ENCODE results near the gene SLC30A3.
"Not testable (repeated sequence)": the region's sequence is repeated elsewhere in the genome, so short reads cannot be mapped to it uniquely, and the experiment has no call there.

SLC30A3 gene, protein sequence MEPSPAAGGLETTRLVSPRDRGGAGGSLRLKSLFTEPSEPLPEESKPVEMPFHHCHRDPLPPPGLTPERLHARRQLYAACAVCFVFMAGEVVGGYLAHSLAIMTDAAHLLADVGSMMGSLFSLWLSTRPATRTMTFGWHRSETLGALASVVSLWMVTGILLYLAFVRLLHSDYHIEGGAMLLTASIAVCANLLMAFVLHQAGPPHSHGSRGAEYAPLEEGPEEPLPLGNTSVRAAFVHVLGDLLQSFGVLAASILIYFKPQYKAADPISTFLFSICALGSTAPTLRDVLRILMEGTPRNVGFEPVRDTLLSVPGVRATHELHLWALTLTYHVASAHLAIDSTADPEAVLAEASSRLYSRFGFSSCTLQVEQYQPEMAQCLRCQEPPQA

DNA sequence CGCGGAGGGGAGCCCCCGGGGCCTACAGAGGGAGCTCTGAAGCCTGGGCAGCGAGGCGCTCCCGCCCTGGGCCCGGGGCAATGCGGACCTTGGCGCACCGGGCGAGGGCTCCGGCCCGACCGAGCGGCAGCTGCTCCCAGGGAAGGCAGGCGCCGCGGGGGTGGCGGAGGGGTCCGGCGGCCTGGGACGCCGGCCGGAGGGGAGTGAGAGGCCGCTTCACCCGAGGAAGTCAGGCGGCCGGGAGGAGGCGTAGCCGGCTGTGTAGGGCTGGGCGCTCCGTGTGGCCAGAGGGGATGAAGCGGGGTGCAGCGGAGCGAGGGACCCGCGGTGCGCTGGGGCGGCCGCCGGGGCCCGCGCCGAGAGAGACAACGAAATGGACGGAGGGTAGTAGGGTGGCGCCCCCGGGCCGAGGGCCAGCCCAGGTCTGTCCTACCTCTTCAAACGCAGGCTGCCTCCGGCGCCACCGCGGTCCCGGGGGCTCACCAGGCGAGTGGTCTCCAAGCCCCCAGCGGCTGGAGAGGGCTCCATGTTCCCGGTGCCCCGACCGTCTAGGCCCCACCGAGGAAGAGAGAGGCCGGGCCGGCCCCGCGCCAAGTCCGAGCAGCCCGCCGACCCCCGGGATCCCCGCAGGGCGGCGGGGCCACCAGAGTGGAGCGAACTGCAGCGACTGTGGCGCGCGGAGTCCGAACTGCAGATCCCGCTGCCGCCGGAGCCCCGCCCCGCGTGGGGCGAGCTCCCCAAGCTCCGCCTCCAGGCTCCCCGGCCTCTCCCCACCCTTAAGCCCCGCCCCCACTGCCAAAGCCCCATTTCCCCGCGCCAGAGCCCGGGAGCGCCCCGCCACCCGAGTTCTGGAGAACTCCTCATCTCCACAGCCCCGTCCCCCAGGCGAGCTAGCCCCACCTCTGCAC lies at the start of gene SLC30A3:
Gene SLC30A3 (minus strand): TSS at position 669 of the 908 bp plus-strand sequence. CDS start 141 bp downstream, at position 528.
- DNase-seq (ENCODE audit: low read depth), result peak; percentile 59

DNA sequence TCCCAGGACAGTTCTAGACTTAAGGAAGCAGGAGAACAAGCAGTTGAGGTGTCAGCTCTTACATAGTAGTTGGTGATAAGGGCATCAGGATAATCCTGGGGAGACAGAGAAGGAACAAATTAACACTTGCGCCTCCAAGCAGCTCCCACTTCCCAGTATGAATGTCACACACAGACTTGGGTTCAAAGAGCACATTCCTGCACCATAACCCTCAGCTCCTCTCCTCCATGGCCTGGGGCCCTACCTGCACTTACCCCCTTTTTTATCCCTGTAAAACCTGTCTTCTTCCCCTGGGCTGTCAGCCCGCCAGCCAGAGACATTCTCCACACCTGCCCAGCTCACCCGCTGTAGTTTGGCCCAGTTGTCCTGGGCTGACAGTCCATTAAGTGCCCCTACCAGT lies 49.3 kb upstream of the SLC30A3 start:
- DNase-seq (ENCODE audit: low read depth), result no peak

DNA sequence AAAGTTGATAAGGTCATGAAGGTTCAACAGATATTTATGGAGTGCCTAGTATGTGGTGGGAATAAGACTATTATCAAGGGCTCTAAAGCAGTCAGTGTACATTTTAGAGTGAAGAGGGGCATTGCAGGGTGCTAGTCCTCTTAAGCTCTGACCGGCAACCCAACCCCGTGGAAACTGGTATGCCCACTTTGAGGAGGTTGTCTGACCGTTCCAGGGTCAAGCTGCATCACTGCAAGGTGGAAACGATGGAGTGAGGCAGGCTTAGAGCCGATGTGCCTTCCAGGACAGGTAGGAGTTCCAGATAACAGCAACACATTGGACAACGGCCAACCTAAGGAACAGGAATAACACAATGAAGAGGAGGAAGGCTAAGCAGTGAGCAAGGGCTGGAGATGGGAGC lies 46.8 kb upstream of the SLC30A3 start:
- DNase-seq (ENCODE audit: low read depth), result no peak

- no peak for DNase-seq (ENCODE audit: low read depth)
Observed at GRCh38 chr2:27308359-27308881, 45.6 kb upstream of the SLC30A3 start, which contains the start of gene UCN. TSS of gene UCN (minus strand) at chr2:27308445. CDS start at chr2:27307895, 550 bp downstream.

DNA sequence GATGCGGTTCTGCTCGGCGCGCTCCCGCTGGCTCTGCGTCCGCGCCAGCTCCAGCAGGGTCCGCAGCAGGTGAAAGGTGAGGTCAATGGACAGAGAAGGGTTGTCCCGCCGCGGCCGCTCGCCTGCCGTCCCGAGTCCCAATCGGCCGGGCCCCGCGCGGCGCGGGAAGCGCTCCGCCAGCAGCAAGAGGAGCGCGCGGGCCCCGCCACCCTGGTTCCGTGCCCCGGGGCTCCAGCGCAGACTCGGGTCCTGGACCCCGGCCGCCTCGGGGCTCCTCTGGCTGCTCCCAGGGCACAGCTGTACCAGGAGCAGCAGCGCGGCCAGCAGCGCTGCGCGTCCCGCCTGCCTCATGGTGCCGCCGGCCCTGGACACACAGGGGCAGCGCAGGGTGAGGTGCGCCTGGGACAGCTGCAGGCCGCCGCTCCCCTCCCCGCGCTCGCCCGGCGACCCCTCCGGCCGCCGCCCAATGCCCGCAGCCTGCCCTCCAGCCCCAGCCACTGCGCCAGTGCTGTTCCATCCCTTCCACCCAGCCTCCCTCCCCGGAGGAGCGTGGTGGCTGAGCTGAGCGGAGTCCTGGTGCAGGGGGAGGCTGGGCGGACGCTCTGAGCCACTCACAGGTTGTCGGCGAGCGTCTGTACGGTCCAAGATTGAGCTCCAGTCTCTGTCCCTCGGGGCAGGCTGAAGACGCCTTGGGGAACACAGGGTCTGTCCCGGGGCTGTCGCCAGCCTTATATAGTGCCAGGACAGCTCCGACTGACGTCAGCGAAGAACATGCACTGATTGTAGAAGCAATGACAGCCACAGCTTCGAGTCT lies 44.9 kb upstream of the SLC30A3 start:
- DNase-seq (ENCODE audit: low read depth), result no peak

DNA sequence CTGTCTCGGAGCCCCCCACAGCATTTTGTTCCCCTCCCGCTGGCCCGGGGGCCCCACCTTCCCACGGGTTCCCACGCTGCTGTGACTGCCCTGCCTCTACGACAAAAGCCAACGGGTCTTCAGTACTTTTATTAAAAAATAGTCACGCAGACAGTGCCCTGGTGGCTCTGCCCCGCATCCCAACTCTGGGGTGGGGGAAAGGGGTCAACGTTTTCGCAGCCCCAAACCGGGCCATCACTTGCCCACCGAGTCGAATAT lies 44.4 kb upstream of the SLC30A3 start:
- no peak for DNase-seq (ENCODE audit: low read depth)

GRCh38 chr2:27306573-27307286 lies 43.9 kb upstream of the SLC30A3 start:
- peak; percentile 14 for DNase-seq (ENCODE audit: low read depth)

DNA sequence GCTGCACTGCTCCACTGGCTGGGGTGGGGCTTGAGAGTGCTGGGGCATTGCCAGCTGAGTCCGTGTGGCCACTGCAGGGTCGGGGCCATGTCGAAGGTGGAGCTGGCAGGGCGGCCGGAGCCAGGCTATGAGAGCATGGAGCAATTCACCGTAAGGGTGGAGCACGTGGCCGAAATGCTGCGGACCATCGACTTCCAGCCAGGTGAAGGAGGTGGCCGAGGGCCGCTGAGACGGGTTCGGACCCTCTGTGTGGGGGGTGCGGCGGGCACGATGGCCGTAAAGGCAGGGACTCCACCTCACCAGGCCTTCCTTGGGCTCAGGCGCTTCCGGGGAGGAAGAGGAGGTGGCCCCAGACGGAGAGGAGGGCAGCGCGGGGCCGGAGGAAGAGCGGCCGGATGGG lies 43.3 kb upstream of the SLC30A3 start:
- no peak for DNase-seq (ENCODE audit: low read depth)

DNA sequence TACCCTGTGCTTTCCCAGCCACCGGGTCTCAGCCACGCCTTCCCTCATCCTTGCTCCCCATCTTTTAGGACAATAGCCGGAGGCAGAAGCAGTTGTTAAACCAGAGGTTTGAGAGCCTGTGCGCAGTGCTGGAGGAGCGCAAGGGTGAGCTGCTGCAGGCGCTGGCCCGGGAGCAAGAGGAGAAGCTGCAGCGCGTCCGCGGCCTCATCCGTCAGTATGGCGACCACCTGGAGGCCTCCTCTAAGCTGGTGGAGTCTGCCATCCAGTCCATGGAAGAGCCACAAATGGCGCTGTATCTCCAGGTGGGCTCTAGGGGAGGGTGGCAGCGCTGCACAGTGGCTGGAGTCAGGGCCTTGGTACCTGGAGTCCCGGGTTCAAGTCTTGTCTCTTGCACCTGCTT lies 42.7 kb upstream of the SLC30A3 start:
- no peak for DNase-seq (ENCODE audit: low read depth)

- DNase-seq (ENCODE audit: low read depth), result no peak
Observed at GRCh38 chr2:27304488-27305240, 41.8 kb upstream of the SLC30A3 start.

DNA sequence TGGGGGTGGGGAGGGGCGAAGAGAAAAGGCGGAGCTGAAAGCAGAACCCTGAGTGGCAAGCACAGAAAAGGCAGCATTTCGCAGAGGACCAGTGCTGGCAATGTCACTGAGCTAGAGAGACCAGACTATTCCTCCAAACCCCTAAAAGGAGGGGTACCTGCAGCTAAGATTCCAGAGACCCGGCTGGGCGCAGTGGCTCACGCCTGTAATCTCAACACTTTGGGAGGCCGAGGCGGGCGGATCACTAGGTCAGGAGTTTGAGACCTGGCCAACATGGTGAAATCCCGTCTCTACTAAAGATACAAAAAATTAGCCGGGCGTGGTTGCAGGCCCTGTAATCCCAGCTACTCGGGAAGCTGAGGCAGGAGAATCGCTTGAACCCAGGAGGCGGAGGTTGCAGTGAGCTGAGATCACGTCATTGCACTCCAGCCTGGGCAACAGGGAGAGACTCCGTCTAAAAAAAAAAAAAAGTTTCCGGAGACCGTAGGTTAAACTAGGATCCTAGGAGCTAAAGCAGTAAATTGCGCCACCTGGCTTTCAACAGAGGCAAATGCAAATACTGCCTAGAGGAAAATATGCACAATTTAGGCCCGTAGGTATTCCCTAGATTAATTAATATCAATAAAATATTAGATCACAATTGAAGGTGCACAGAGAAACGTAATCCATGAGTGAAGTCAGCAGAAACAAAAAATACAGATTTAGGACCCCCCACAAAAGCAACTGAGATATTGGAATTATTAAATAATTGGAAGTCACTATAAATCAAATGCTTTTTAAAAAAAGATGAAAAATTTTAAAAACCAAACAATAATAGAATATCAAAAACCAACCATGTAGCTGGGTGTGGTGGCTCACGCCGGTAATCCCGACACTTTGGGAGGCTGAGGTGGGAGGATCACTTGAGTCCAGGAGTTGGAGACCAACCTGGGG lies 40.5 kb upstream of the SLC30A3 start:
- peak; percentile 25 for DNase-seq (ENCODE audit: low read depth)

GRCh38 chr2:27300606-27301005 lies 37.8 kb upstream of the SLC30A3 start:
- DNase-seq (ENCODE audit: low read depth), result not testable (repeated sequence)

GRCh38 chr2:27298391-27299080 lies 35.7 kb upstream of the SLC30A3 start:
- DNase-seq (ENCODE audit: low read depth), result no peak

DNA sequence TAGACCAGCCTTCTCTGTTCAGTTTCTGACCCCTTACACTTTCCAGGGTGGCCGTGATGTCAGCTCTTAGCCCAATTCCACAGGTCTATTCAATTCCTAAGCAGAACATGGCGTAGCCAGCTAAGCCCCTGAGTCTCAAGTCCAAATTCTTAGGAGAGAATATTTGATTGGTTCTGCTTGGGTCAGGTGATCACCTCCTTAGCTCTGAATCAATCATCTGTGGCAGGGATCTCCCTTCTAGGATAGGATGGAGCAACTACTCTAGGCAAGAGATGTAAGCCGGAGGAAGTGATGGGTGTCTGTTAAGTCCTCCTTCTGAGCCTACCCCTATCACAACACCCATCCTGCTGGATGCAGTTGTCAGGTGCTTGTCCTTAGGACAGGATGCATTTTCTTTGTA lies 34.3 kb upstream of the SLC30A3 start:
- no peak for DNase-seq (ENCODE audit: low read depth)

- DNase-seq (ENCODE audit: low read depth), result no peak
Observed at GRCh38 chr2:27296481-27296880, 33.6 kb upstream of the SLC30A3 start.

GRCh38 chr2:27294928-27295327 lies 32.1 kb upstream of the SLC30A3 start:
- no peak for DNase-seq (ENCODE audit: low read depth)

- no peak for DNase-seq (ENCODE audit: low read depth)
Observed at GRCh38 chr2:27291865-27292264, 29.0 kb upstream of the SLC30A3 start.

- DNase-seq (ENCODE audit: low read depth), result no peak
Observed at GRCh38 chr2:27290549-27290948, 27.7 kb upstream of the SLC30A3 start.

DNA sequence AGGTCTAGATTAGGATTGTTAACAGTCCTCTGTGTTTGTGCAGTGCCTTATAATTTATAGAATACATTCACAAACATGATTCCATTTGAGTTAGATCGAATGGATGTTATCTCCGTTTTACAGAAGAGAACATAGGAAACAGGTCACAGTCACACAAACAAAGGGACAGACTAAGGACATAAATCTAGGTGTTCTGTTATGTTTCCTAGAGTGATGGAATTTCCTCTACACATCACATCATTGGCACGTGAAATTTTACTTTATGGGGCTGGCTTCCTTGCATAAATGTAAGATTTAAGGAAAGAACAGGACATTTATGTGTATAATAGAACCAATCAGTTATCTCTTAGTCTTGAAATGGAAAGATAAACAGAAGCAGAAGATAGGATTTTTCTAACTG lies 25.8 kb upstream of the SLC30A3 start:
- DNase-seq (ENCODE audit: low read depth), result no peak
